GM19025 (cell line): ENCODE measurements around the gene AUTS2.

Experiments
- ATAC-seq: cut with Tn5 transposase; IDR thresholded peaks from one replicate; pipeline ENCODE4 v1.9.1; 2021; ENCODE audit warnings: mild to moderate bottlenecking, low read depth, moderate library complexity; ENCODE audit not compliant: unreplicated experiment

The AUTS2 gene

GRCh38 chr7:69654381-69654780 lies 56.1 kb downstream of the AUTS2 start:
- ATAC-seq: no peak

GRCh38 chr7:69654849-69655707 lies 56.8 kb downstream of the AUTS2 start:
- no peak for ATAC-seq

GRCh38 chr7:69656077-69656476 lies 57.8 kb downstream of the AUTS2 start:
- ATAC-seq: no peak

GRCh38 chr7:69656890-69657289 lies 58.6 kb downstream of the AUTS2 start:
- ATAC-seq: no peak

GRCh38 chr7:69657331-69657730 lies 59.1 kb downstream of the AUTS2 start:
- no peak for ATAC-seq

- no peak for ATAC-seq
Observed at GRCh38 chr7:69657985-69658384, 59.7 kb downstream of the AUTS2 start.

GRCh38 chr7:69659983-69660382 lies 61.7 kb downstream of the AUTS2 start:
- no peak for ATAC-seq

- no peak for ATAC-seq
Observed at GRCh38 chr7:69661342-69661741, 63.1 kb downstream of the AUTS2 start.

GRCh38 chr7:69663911-69664832 lies 65.9 kb downstream of the AUTS2 start:
- ATAC-seq: no peak

GRCh38 chr7:69665369-69665768 lies 67.1 kb downstream of the AUTS2 start:
- no peak for ATAC-seq

- no peak for ATAC-seq
Observed at GRCh38 chr7:69668339-69668870, 70.1 kb downstream of the AUTS2 start.

GRCh38 chr7:69670701-69671100 lies 72.4 kb downstream of the AUTS2 start:
- no peak for ATAC-seq

- ATAC-seq: no peak
Observed at GRCh38 chr7:69673074-69673473, 74.8 kb downstream of the AUTS2 start.

GRCh38 chr7:69674701-69675182 lies 76.5 kb downstream of the AUTS2 start:
- peak; percentile 74 for ATAC-seq

GRCh38 chr7:69676247-69676646 lies 78.0 kb downstream of the AUTS2 start:
- ATAC-seq: no peak

- no peak for ATAC-seq
Observed at GRCh38 chr7:69677054-69677852, 79.0 kb downstream of the AUTS2 start.

GRCh38 chr7:69677881-69678493 lies 79.7 kb downstream of the AUTS2 start:
- no peak for ATAC-seq

GRCh38 chr7:69678494-69679187 lies 80.4 kb downstream of the AUTS2 start:
- no peak for ATAC-seq

GRCh38 chr7:69681181-69681580 lies 82.9 kb downstream of the AUTS2 start:
- no peak for ATAC-seq
